ENCODE results near the gene RGS18.

Gene RGS18

GRCh38 chr1:192232817-192233417 lies 74.7 kb downstream of the RGS18 start:
- H3K27me3 ChIP-seq (ENCODE audit: insufficient read depth, low read depth), result no peaks in the 10 kb centered on the region
- H2AFZ ChIP-seq (ENCODE audit: low read depth), result no peak overlapping the region
- no peaks in the 10 kb centered on the region for H3K4me1 ChIP-seq (ENCODE audit: low read depth, poor library complexity, severe bottlenecking)
- H4K20me1 ChIP-seq (ENCODE audit: insufficient read depth), result no peaks in the 10 kb centered on the region
- no peak overlapping the region for H3K27ac ChIP-seq
- no peaks in the 10 kb centered on the region for H3K79me2 ChIP-seq (ENCODE audit: insufficient read depth, low read depth)
- TF ChIP-seq, protein P1, sequence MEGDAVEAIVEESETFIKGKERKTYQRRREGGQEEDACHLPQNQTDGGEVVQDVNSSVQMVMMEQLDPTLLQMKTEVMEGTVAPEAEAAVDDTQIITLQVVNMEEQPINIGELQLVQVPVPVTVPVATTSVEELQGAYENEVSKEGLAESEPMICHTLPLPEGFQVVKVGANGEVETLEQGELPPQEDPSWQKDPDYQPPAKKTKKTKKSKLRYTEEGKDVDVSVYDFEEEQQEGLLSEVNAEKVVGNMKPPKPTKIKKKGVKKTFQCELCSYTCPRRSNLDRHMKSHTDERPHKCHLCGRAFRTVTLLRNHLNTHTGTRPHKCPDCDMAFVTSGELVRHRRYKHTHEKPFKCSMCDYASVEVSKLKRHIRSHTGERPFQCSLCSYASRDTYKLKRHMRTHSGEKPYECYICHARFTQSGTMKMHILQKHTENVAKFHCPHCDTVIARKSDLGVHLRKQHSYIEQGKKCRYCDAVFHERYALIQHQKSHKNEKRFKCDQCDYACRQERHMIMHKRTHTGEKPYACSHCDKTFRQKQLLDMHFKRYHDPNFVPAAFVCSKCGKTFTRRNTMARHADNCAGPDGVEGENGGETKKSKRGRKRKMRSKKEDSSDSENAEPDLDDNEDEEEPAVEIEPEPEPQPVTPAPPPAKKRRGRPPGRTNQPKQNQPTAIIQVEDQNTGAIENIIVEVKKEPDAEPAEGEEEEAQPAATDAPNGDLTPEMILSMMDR (conservative IDR thresholded peaks at IDR 0.05; ENCODE audit: low read depth, low read length), result no peak
- H3K36me3 ChIP-seq (ENCODE audit: insufficient read depth), result no peaks in the 10 kb centered on the region
- H3K4me2 ChIP-seq, result no peak overlapping the region
- H3K9ac ChIP-seq, result no peak overlapping the region
- H3K4me3 ChIP-seq (IDR thresholded peaks at IDR 0.05; ENCODE audit: insufficient read depth, low read depth, low read length), result no peak overlapping the region

- H3K4me3 ChIP-seq (IDR thresholded peaks at IDR 0.05; ENCODE audit: insufficient read depth, low read depth, low read length), result no peak overlapping the region
- no peaks in the 10 kb centered on the region for H3K36me3 ChIP-seq (ENCODE audit: insufficient read depth)
- no peaks in the 10 kb centered on the region for H3K4me1 ChIP-seq (ENCODE audit: low read depth, poor library complexity, severe bottlenecking)
- H3K27me3 ChIP-seq (ENCODE audit: insufficient read depth, low read depth), result no peaks in the 10 kb centered on the region
- no peak overlapping the region for H3K27ac ChIP-seq
- H3K4me2 ChIP-seq, result no peak overlapping the region
- TF ChIP-seq, protein P1 (conservative IDR thresholded peaks at IDR 0.05; ENCODE audit: low read depth, low read length), result no peak
- no peak overlapping the region for H3K9ac ChIP-seq
- H3K79me2 ChIP-seq (ENCODE audit: insufficient read depth, low read depth), result no peaks in the 10 kb centered on the region
- no peak overlapping the region for H2AFZ ChIP-seq (ENCODE audit: low read depth)
- H4K20me1 ChIP-seq (ENCODE audit: insufficient read depth), result no peaks in the 10 kb centered on the region
These were observed 76.9 kb downstream of the RGS18 start for GRCh38 chr1:192235127-192235526.
